HCT116 (cell line): ENCODE results near the gene GSN. TPM values are rescaled to one million over a fixed set of nuclear protein-coding genes. Genes with fewer than 3 reads are reported as not detected.

Experiments
- ATAC-seq: fragments of 200-7000 bp; cut with Tn5 transposase; 2 replicates; pipeline ENCODE4 v1.9.1; 2020; ENCODE audit warnings: mild to moderate bottlenecking, moderate library complexity
- BruUV-seq: library from RNA; stranded (reverse); fragments of 400-500 nt; replicated peaks from 2 replicates; lab custom pipeline; 2021; lab: Mats Ljungman, UMichigan
- CTCF ChIA-PET: fragments of 300-600 bp; sonication (Branson Sonifier 250); formaldehyde crosslinking; loops from one replicate; lab custom pipeline; 2021; ENCODE audit warnings: antibody characterized with exemption; lab: Charles Lee
- POLR2A ChIA-PET: fragments of 300-600, 350-600 bp; sonication (Branson Sonifier 250); formaldehyde crosslinking; loops from one replicate; lab custom pipeline; 2021; ENCODE audit warnings: antibody characterized with exemption; lab: Charles Lee
- RAD21 ChIA-PET, 2 experiments: fragments of 300-600 bp; sonication (Branson Sonifier 250); formaldehyde crosslinking; loops; one replicate each; lab custom pipeline; 2023; ENCODE audit warnings: low total read pairs in 2 of 2; ENCODE audit not compliant: uncharacterized antibody in 2 of 2, unreplicated experiment in 2 of 2, low non-redundant PET in 1 of 2; lab: Charles Lee
- DNase-seq: peaks from one replicate; pipeline ENCODE4 v3.0.0-alpha.2; 2010; ENCODE audit warnings: low read depth, low spot score
- H2AFZ ChIP-seq: fragments of 200-600 bp; shearing (Covaris generic), sonication (generic); 2 replicates; pipeline ENCODE4 v1.6.1; 2017; ENCODE audit warnings: low read depth, mixed run types, mixed read lengths, antibody characterized with exemption, low read length; ENCODE audit not compliant: poor library complexity, severe bottlenecking
- H3K27ac ChIP-seq: 2 replicates; pipeline ENCODE4 v1.5.1; 2012; ENCODE audit warnings: low read depth, low read length
- H3K27me3 ChIP-seq: fragments of 200-600 bp; sonication (generic); 2 replicates; pipeline ENCODE4 v1.6.1; 2016; ENCODE audit warnings: mixed run types, low read length, mixed read lengths; ENCODE audit not compliant: insufficient read depth
- H3K36me3 ChIP-seq, 2 experiments: fragments of 200-500 bp in 1 of 2; fragments of 200-600 bp in 1 of 2; sonication (Bioruptor generic) in 1 of 2; sonication (generic) in 1 of 2; 2 replicates each; pipeline versions ENCODE4 v1.5.1 to v1.6.1; 2014 to 2016; ENCODE audit warnings: low read length in 2 of 2, inconsistent platforms in 1 of 2, mixed read lengths in 1 of 2, mixed run types in 1 of 2; ENCODE audit not compliant: insufficient read depth in 2 of 2, control insufficient read depth in 1 of 2
- H3K4me1 ChIP-seq, 2 experiments: fragments of 200-600 bp in 1 of 2; sonication (generic) in 1 of 2; 2 replicates each; pipeline versions ENCODE4 v1.5.1 to v1.6.1; 2012 to 2017; ENCODE audit warnings: low read length in 2 of 2, inconsistent platforms in 1 of 2, mild to moderate bottlenecking in 1 of 2, mixed read lengths in 1 of 2, mixed run types in 1 of 2, moderate library complexity in 1 of 2; ENCODE audit not compliant: insufficient read depth in 2 of 2, control insufficient read depth in 1 of 2
- H3K4me2 ChIP-seq: fragments of 200-600 bp; sonication (generic); 2 replicates; pipeline ENCODE4 v1.6.1; 2017; ENCODE audit warnings: mixed run types, low read length, mixed read lengths
- H3K4me3 ChIP-seq, 2 experiments: fragments of 200-600 bp in 1 of 2; sonication (generic) in 1 of 2; replicated peaks in 1 of 2; 2 replicates each; pipeline ENCODE4 v1.5.1; 2011 to 2016; ENCODE audit warnings: low read length in 2 of 2, control low read depth in 1 of 2, low read depth in 1 of 2, mild to moderate bottlenecking in 1 of 2, mixed read lengths in 1 of 2, mixed run types in 1 of 2
- H3K79me2 ChIP-seq: fragments of 200-600 bp; sonication (generic); 2 replicates; pipeline ENCODE4 v1.6.1; 2017; ENCODE audit warnings: mild to moderate bottlenecking, mixed run types, low read length, moderate library complexity, mixed read lengths; ENCODE audit not compliant: insufficient read depth
- H3K9ac ChIP-seq: fragments of 200-600 bp; sonication (generic); 2 replicates; pipeline ENCODE4 v1.6.1; 2016; ENCODE audit warnings: low read length, mixed read lengths
- H3K9me2 ChIP-seq: fragments of 200-600 bp; sonication (generic), shearing (Covaris generic); 2 replicates; pipeline ENCODE4 v1.6.1; 2017; ENCODE audit warnings: mixed run types, mild to moderate bottlenecking, moderate library complexity; ENCODE audit not compliant: insufficient read depth
- H3K9me3 ChIP-seq, 2 experiments: fragments of 200-500 bp in 1 of 2; fragments of 200-600 bp in 1 of 2; sonication (Bioruptor generic) in 1 of 2; sonication (generic) in 1 of 2; 2 replicates each; pipeline ENCODE4 v1.6.1; 2014 to 2017; ENCODE audit warnings: low read length in 2 of 2, mixed read lengths in 2 of 2, inconsistent platforms in 1 of 2, low read depth in 1 of 2, mild to moderate bottlenecking in 1 of 2, mixed run types in 1 of 2, moderate library complexity in 1 of 2; ENCODE audit not compliant: control insufficient read depth in 1 of 2, insufficient read depth in 1 of 2
- H4K20me1 ChIP-seq: fragments of 200-600 bp; sonication (generic), shearing (Covaris generic); 2 replicates; pipeline ENCODE4 v1.6.1; 2017; ENCODE audit warnings: mixed run types, mild to moderate bottlenecking, moderate library complexity; ENCODE audit not compliant: insufficient read depth
- ATF3 ChIP-seq: IDR thresholded peaks from 2 replicates; pipeline ENCODE4 v1.6.1; 2012
- CBX3 ChIP-seq: IDR thresholded peaks from 2 replicates; pipeline ENCODE4 v1.6.1; 2012; ENCODE audit warnings: low read depth
- CEBPB ChIP-seq: IDR thresholded peaks from 2 replicates; pipeline ENCODE4 v1.6.1; 2012; ENCODE audit warnings: low read depth
- EGR1 ChIP-seq: IDR thresholded peaks from 2 replicates; pipeline ENCODE4 v1.6.1; 2012; ENCODE audit warnings: low read depth
- ELF1 ChIP-seq: IDR thresholded peaks from 2 replicates; pipeline ENCODE4 v1.6.1; 2012; ENCODE audit warnings: low read depth, borderline replicate concordance
- EZH2 ChIP-seq: fragments of 200-600 bp; sonication (generic); IDR thresholded peaks from 2 replicates; pipeline ENCODE4 v1.6.1; 2017; ENCODE audit warnings: antibody characterized with exemption, mixed run types
- EZH2phosphoT487 ChIP-seq: fragments of 200-600 bp; IDR thresholded peaks from 2 replicates; pipeline ENCODE4 v1.6.1; 2018; ENCODE audit warnings: antibody characterized with exemption, borderline replicate concordance
- FOSL1 ChIP-seq: IDR thresholded peaks from 2 replicates; pipeline ENCODE4 v1.6.1; 2012; ENCODE audit warnings: low read depth
- POLR2A ChIP-seq: IDR thresholded peaks from 2 replicates; pipeline ENCODE4 v1.7.0; 2011; ENCODE audit warnings: borderline replicate concordance; ENCODE audit not compliant: insufficient read depth, insufficient read length; ENCODE audit errors: extremely low read depth
- REST ChIP-seq: IDR thresholded peaks from 2 replicates; pipeline ENCODE4 v1.6.1; 2012; ENCODE audit warnings: low read depth
- SIN3A ChIP-seq: IDR thresholded peaks from 2 replicates; pipeline ENCODE4 v1.6.1; 2012; ENCODE audit warnings: low read depth
- TCF7L2 ChIP-seq: IDR thresholded peaks from 2 replicates; pipeline ENCODE4 v1.7.0; 2011; ENCODE audit warnings: borderline replicate concordance, inconsistent platforms; ENCODE audit not compliant: insufficient read depth, insufficient read length; ENCODE audit errors: extremely low read depth
- YY1 ChIP-seq: IDR thresholded peaks from 2 replicates; pipeline ENCODE4 v1.6.1; 2011; ENCODE audit warnings: low read length, low read depth, moderate library complexity, mild to moderate bottlenecking; ENCODE audit not compliant: insufficient replicate concordance; ENCODE audit errors: extremely low read depth
- ZBTB33 ChIP-seq: IDR thresholded peaks from 2 replicates; pipeline ENCODE4 v1.6.1; 2011; ENCODE audit warnings: mild to moderate bottlenecking, low read length, moderate library complexity; ENCODE audit not compliant: insufficient replicate concordance; ENCODE audit errors: extremely low read depth
- ZNF274 ChIP-seq: fragments of 200-500 bp; sonication (Bioruptor generic); IDR thresholded peaks from 2 replicates; pipeline ENCODE4 v1.6.1; 2014; ENCODE audit warnings: mild to moderate bottlenecking, low read depth, low read length, inconsistent platforms
- intact Hi-C: fragments of 100-400 bp; cut with micrococcal nuclease; formaldehyde crosslinking; loops from 2 replicates; pipeline ENCODE4 v1.10.0; 2022
- total RNA-seq: library from RNA; stranded (reverse); gene quantifications from one replicate; pipeline ENCODE4 v1.2.1, GENCODE V29; 2021; ENCODE audit not compliant: unreplicated experiment

The GSN gene
- total RNA-seq, 1 experiment from 2014 or later, result 71.3 TPM

GRCh38 chr9:121316852-121317373, 49.0 kb downstream of the GSN start:
- H3K36me3 ChIP-seq, result peaks cover 5 to 6% of the 10 kb centered on the region in 2 experiments; a peak in 1 of 4 replicates
- CTCF ChIA-PET, result interaction anchor here (1.0 to 2.0 kb wide), 3 partner anchors 38 to 82 kb away, joined by 3 to 7 read pairs (median 3); no protein-coding TSS in a partner anchor

More at GRCh38 chr9:121316852-121317373, 49.0 kb downstream of the GSN start:
- Histone ChIP-seq H3K9me3 (no peaks in the 10 kb centered on the region), H3K9me2 (no peaks in the 10 kb centered on the region), H3K9ac (no peak overlapping the region), H3K4me3 (no peak overlapping the region), H3K27ac (no peak overlapping the region), H3K79me2 (no peaks in the 10 kb centered on the region), H3K27me3 (no peaks in the 10 kb centered on the region), H3K4me2 (no peak overlapping the region), H4K20me1 (no peaks in the 10 kb centered on the region), H2AFZ (no peak overlapping the region), H3K4me1 (peaks cover 12 to 22% of the 10 kb centered on the region in 2 experiments)
- intact Hi-C loops, result no loop called here
- no peak for DNase-seq
- ATAC-seq, result no peak
- ChIA-PET POLR2A (no interaction called here), RAD21 (interaction anchor here in 1 of 2 experiments (0.7 kb wide), 1 partner anchor 82 kb away, joined by 3 read pairs; no protein-coding TSS in a partner anchor)
- TF ChIP-seq EGR1 (no peak), EZH2phosphoT487 (no peak), ZBTB33 (no peak), POLR2A (no peak), FOSL1 (no peak), ATF3 (no peak), TCF7L2 (no peak), ZNF274 (no peak), ELF1 (no peak), SIN3A (no peak), YY1 (no peak), CEBPB (no peak), CBX3 (no peak), REST (no peak), EZH2 (no peak)
- BruUV-seq, result no TSS peak
